Bronchus fibroblast of lung (primary cell): ENCODE data around the gene COQ10B. TPM values are rescaled to one million over a fixed set of nuclear protein-coding genes. Genes with fewer than 3 reads are reported as not detected.

Experiments used
- total RNA-seq: library from RNA; depleted of rRNA; stranded (reverse); fragments of >200 nt; gene quantifications from 2 replicates; pipeline ENCODE4 v1.2.3, GENCODE V29; 2015

Gene COQ10B
- total RNA-seq, result 11.3 and 16.3 TPM in 2 replicates

DNA sequence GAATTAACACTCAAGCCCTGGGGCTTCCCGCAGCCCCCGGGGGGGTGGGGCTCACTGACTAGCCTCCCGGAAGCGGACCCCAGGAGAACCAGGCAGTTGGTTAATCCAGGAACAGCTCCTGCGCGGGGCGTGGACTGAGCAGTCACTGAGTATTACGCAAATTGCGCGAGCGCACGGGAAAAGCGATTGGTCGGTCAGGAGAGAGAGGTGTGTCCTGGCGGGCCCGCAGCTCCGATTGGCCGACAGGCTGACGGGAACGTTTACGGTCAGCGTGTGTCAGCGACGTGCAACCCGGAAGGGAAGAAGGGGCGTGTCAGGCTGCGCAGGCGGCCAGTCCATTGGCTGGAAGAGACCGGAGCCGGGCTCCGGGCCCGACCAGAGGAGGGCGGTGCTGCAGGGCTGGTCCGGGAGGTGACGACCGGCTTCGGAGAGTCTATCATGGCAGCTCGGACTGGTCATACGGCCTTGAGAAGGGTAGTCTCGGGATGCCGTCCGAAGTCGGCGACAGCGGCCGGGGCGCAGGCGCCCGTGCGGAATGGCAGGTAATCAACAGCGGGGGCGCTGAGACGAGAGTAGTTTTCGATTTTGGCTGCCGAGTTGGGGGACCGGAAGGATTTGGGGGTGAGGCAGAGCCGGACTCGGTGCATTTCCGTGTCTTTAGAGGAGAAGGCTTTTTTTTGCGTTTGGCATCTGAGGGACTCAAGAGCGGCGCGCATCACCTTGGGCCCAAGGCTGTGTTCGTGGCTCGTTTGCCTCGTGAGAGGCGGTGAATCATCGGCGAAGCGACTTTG is at the start of gene COQ10B:
Gene COQ10B (plus strand): TSS at position 430 of the 791 bp plus-strand sequence. CDS start 9 bp downstream, at position 439.

DNA sequence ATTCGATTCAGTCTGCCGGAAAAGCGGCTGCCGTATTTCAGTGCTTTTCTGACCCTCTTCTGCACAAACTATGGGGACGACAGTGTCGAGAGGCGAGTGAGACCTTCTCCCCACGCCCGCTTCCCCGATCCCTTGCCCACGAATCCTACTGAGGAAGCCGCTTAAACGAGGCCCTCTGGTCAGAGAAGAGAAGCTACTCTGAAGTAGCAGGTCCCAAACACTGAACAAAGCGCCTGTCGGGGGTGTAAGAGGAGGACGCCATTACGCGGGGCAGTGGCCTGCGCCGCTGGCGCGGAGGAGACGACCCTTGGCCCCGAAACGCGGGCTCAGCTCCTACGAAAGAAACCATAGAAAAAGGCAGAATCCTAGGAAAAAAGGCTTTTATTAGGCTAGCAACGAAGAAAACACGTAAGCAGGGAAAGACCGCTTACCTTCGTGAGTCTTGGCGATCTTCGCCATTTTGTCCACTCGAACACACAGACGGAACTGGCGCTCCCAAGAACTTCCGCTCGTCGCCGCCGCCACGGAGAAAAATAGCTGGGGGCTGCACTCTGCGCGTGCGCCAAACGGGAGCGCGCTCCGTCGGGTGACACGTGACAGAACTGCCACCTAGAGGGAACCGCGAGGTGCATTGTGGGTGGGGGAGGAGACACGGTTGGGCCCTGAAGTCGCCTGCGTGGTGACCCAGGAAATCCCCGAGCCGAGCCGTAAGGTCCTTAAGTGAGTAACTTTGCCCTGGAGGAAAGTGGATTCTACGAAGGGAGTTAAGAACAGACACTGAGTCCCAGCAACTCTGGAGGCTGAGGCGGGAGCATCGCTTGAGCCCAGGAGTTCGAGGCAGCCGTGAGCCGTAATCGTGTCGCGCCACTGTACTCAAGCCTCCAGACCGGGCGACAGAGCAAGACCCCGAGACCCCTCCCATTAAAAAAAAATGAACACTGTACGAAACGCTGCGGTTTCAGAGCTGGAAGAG is 18.5 kb upstream of the COQ10B start, which contains the start of gene SF3B1:
Gene SF3B1 (minus strand): TSS at position 488 of the 973 bp plus-strand sequence. CDS start 29 bp downstream, at position 459.

DNA sequence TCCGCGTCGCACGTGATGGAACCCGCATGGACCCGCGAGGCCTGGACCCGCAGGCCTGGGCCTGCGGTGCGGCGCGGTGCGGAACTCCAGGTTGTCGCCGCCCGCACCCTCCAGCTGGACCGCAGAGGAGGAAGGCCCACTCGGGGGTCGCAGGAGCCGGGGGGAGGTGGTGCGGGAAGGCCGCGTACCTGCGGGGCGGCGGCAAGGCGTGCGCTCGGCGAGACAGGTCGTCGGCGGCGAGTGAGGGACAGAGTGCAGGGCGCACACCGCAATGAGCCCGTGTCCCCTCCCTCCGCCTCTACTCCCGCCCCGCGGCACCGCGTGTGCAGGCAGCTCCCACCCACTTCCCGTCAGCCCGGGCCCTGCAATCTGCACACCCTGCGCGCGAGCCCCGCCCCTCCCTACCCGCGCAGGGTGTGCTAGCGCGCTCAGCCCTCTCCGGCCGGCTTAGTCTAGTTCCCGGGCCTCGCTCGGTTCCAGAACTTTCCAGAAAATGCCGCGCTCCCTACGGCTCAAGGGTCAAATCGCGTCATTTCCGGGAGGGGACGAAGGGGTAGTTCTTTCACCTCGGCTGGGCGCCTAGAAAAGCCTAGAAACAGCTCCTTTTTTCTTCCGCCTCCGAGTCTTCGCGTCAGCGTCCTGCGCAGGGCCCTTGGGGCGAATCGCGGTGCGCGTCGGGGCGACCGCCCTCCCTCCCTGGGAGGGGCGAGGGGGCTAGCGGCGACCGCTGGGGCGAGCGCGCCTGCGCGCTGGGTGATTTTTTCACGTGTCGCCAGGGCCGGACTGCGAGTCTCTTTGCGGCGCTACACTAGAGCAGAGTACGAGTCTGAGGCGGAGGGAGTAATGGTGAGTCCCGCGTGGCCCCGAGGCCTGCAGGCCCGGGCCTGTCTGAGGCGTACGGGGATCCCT is 46.5 kb downstream of the COQ10B start, which contains the start of the genes HSPD1 and HSPE1:
Gene HSPD1 (minus strand): TSS at position 247 of the 909 bp plus-strand sequence. CDS start 992 bp downstream, outside the sequence.
Gene HSPE1 (plus strand): TSS at position 786 of the 909 bp plus-strand sequence. CDS start 58 bp downstream, at position 844.

DNA sequence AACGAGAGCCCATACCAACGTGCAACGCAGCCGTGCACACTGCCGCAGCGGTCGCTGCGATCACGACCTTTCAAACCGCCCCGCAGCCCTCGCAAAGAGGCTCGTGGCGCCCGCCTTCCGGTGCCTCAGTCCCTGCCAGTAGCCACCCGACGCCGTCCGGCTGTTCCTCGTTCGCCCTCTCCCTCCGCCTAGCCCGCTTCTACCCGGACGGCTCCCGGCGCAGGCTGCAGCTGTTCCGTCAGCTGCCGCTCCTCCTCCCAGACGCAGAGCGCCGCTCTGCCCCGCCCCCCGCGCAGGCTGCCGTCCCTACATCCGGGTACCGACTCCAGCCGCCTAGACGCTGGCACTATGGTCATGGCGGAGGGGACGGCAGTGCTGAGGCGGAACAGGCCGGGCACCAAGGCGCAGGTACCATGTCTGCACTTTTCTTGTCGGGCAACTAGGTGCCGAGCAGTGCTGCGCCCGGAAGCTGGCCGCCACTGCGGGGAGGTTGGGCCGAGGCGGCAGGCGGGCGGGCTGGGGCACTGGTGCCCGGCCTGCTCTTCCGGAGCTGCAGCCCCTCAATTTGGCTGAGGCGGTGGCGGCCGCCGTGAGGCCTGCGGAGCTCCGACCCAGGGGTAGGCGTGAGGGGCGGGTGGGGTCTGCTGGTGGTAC is 62.5 kb downstream of the COQ10B start, which contains the start of gene MOB4:
Gene MOB4 (plus strand): TSS at position 328 of the 654 bp plus-strand sequence. CDS start 21 bp downstream, at position 349.

Other genes with a start within 250 kb of the COQ10B start
- 1.2 and 1.5 TPM in 2 replicates for gene ANKRD44, start 142.8 kb upstream of the COQ10B start, total RNA-seq
- gene SF3B1, start 18.5 kb upstream of the COQ10B start, total RNA-seq, result 161 and 163 TPM in 2 replicates
- gene HSPD1, start 46.3 kb downstream of the COQ10B start, total RNA-seq, result 227 and 278 TPM in 2 replicates
- gene HSPE1, start 46.8 kb downstream of the COQ10B start, total RNA-seq, result 166 and 186 TPM in 2 replicates
- gene MOB4, start 62.5 kb downstream of the COQ10B start, total RNA-seq, result 24.8 and 26.2 TPM in 2 replicates
- 3.5 and 3.7 TPM in 2 replicates for gene RFTN2, start 222.0 kb downstream of the COQ10B start, total RNA-seq